HepG2 (cell line): ENCODE measurements around the gene PRM2. TPM values are rescaled to one million over a fixed set of nuclear protein-coding genes. Genes with fewer than 3 reads are reported as not detected.

Experiments used
- ATF7 ChIP-seq, 2 experiments: fragments of 450-650 bp in 1 of 2; sonication (generic) in 1 of 2; formaldehyde crosslinking in 1 of 2; IDR thresholded peaks; 2 replicates each; pipeline versions ENCODE4 v1.4.0 to v1.6.1; 2016 to 2020; ENCODE audit warnings: antibody characterized with exemption in 1 of 2, mild to moderate bottlenecking in 1 of 2, missing genetic modification reagents in 1 of 2
- ATF7-NPFF ChIP-seq: sonication (generic); formaldehyde crosslinking; IDR thresholded peaks from 2 replicates; pipeline ENCODE4 v1.8.1; 2023; ENCODE audit warnings: mild to moderate bottlenecking, low read depth, missing genetic modification reagents, moderate library complexity
- ELF3 ChIP-seq: IDR thresholded peaks from 2 replicates; pipeline ENCODE4 v1.6.1; 2016; ENCODE audit warnings: missing genetic modification reagents, missing compliant biosample characterization
- FOXO1 ChIP-seq: sonication (generic); formaldehyde crosslinking; IDR thresholded peaks from 2 replicates; pipeline ENCODE4 v1.4.0; 2020; ENCODE audit warnings: missing genetic modification reagents
- HBP1 ChIP-seq: IDR thresholded peaks from 2 replicates; pipeline ENCODE4 v1.6.1; 2016; ENCODE audit warnings: low read depth, control low read depth
- JUN ChIP-seq: sonication (generic); formaldehyde crosslinking; IDR thresholded peaks from 2 replicates; pipeline ENCODE4 v1.4.0; 2020; ENCODE audit warnings: mild to moderate bottlenecking, missing genetic modification reagents
- KMT2A ChIP-seq: sonication (generic); formaldehyde crosslinking; IDR thresholded peaks from 2 replicates; pipeline ENCODE4 v1.4.0; 2020; ENCODE audit warnings: missing genetic modification reagents
- MIXL1 ChIP-seq: IDR thresholded peaks from 2 replicates; pipeline ENCODE4 v1.6.1; 2016
- NFATC3 ChIP-seq: sonication (generic); formaldehyde crosslinking; IDR thresholded peaks from 2 replicates; pipeline ENCODE4 v1.5.1; 2020; ENCODE audit warnings: mild to moderate bottlenecking, missing genetic modification reagents
- PCBP2 ChIP-seq: fragments of 200-400 bp; formaldehyde crosslinking; optimal IDR thresholded peaks from 2 replicates; pipeline ENCODE3; 2018; ENCODE audit warnings: low read length, low read depth; ENCODE audit not compliant: poor library complexity, severe bottlenecking
- PHF8 ChIP-seq: sonication (generic); formaldehyde crosslinking; IDR thresholded peaks from 2 replicates; pipeline ENCODE4 v1.5.0; 2020; ENCODE audit warnings: missing genetic modification reagents
- RXRA ChIP-seq: sonication (generic); formaldehyde crosslinking; IDR thresholded peaks from 2 replicates; pipeline ENCODE4 v1.5.1; 2020; ENCODE audit warnings: missing genetic modification reagents
- RXRB ChIP-seq: IDR thresholded peaks from 2 replicates; pipeline ENCODE4 v1.6.1; 2016; ENCODE audit warnings: borderline replicate concordance, missing genetic modification reagents, missing compliant biosample characterization
- SMARCE1 ChIP-seq: fragments of 450-650 bp; IDR thresholded peaks from 2 replicates; pipeline ENCODE4 v1.6.1; 2017; ENCODE audit warnings: borderline replicate concordance
- SMC3 ChIP-seq: IDR thresholded peaks from 2 replicates; pipeline ENCODE4 v1.6.1; 2011; ENCODE audit warnings: low read length, improper control_type of control experiment
- TBX2 ChIP-seq: sonication (generic); formaldehyde crosslinking; IDR thresholded peaks from 2 replicates; pipeline ENCODE4 v1.5.0; 2020; ENCODE audit warnings: missing genetic modification reagents, mild to moderate bottlenecking, borderline replicate concordance
- ZBTB33 ChIP-seq: sonication (generic); formaldehyde crosslinking; IDR thresholded peaks from 2 replicates; pipeline ENCODE4 v1.4.0; 2020; ENCODE audit warnings: missing genetic modification reagents
- ZBTB38 ChIP-seq: sonication (generic); formaldehyde crosslinking; IDR thresholded peaks from 2 replicates; pipeline ENCODE4 v1.5.1; 2020; ENCODE audit warnings: mild to moderate bottlenecking, missing genetic modification reagents
- ZFP1 ChIP-seq: IDR thresholded peaks from 2 replicates; pipeline ENCODE4 v1.6.1; 2016
- ZFP36L1 ChIP-seq: sonication (generic); formaldehyde crosslinking; IDR thresholded peaks from 2 replicates; pipeline ENCODE4 v1.8.0; 2022; ENCODE audit warnings: mild to moderate bottlenecking, missing genetic modification reagents, moderate library complexity
- ZFP90 ChIP-seq: sonication (generic); formaldehyde crosslinking; IDR thresholded peaks from 2 replicates; pipeline ENCODE4 v1.8.0; 2022; ENCODE audit warnings: missing genetic modification reagents, mild to moderate bottlenecking, inconsistent platforms, borderline replicate concordance
- ZMYM3 ChIP-seq: sonication (generic); formaldehyde crosslinking; IDR thresholded peaks from 2 replicates; pipeline ENCODE4 v1.5.1; 2020; ENCODE audit warnings: mild to moderate bottlenecking, missing genetic modification reagents
- ZNF121 ChIP-seq: sonication (generic); formaldehyde crosslinking; IDR thresholded peaks from 2 replicates; pipeline ENCODE4 v1.5.0; 2020; ENCODE audit warnings: mild to moderate bottlenecking, missing genetic modification reagents
- ZNF501 ChIP-seq: sonication (generic); formaldehyde crosslinking; IDR thresholded peaks from 2 replicates; pipeline ENCODE4 v1.5.1; 2020; ENCODE audit warnings: mild to moderate bottlenecking, moderate library complexity, missing genetic modification reagents
- ZNF563 ChIP-seq: sonication (generic); formaldehyde crosslinking; IDR thresholded peaks from 2 replicates; pipeline ENCODE4 v1.8.0; 2022; ENCODE audit warnings: mild to moderate bottlenecking, moderate library complexity, missing genetic modification reagents
- ZNF570 ChIP-seq: sonication (generic); formaldehyde crosslinking; IDR thresholded peaks from 2 replicates; pipeline ENCODE4 v1.4.0; 2020; ENCODE audit warnings: mild to moderate bottlenecking, missing genetic modification reagents, borderline replicate concordance
- ZNF749 ChIP-seq: sonication (generic); formaldehyde crosslinking; IDR thresholded peaks from 2 replicates; pipeline ENCODE4 v1.8.0; 2022; ENCODE audit warnings: mild to moderate bottlenecking, missing genetic modification reagents, moderate library complexity, borderline replicate concordance
- ZSCAN9 ChIP-seq: IDR thresholded peaks from 2 replicates; pipeline ENCODE4 v1.6.1; 2016; ENCODE audit warnings: borderline replicate concordance
- polyA plus RNA-seq, 8 experiments: library from polyadenylated mRNA; depleted of rRNA in 3 of 8; stranded (reverse) in 7 of 8; unstranded in 1 of 8; fragments of >200 nt; fragmentation: Illumina TruSeq in 4 of 8; extraction: Trizol in 4 of 8; gene quantifications; 2 replicates each; pipeline versions ENCODE4 v1.2.1 to v1.2.3, GENCODE V29; 2011 to 2016; ENCODE audit warnings: low read depth in 4 of 8, missing spikeins in 1 of 8, mixed read lengths in 1 of 8; ENCODE audit not compliant: insufficient read depth in 1 of 8
- total RNA-seq, 5 experiments: library from RNA; depleted of rRNA; stranded (reverse); fragments of >200 nt; fragmentation: Illumina TruSeq; extraction: Trizol; gene quantifications; 2 replicates each; pipeline ENCODE4 v1.2.3, GENCODE V29; 2016; ENCODE audit warnings: low read depth in 1 of 5
- TF ChIP-seq, protein P1 (sequence below): IDR thresholded peaks from 2 replicates; pipeline ENCODE4 v1.6.1; 2016

The PRM2 gene
- total and polyA plus RNA-seq, 2 of the 13 experiments (the other 11 are each of a cell fraction or from before 2014, with no cell fraction given), result 0.54 TPM; not detected in 1

DNA sequence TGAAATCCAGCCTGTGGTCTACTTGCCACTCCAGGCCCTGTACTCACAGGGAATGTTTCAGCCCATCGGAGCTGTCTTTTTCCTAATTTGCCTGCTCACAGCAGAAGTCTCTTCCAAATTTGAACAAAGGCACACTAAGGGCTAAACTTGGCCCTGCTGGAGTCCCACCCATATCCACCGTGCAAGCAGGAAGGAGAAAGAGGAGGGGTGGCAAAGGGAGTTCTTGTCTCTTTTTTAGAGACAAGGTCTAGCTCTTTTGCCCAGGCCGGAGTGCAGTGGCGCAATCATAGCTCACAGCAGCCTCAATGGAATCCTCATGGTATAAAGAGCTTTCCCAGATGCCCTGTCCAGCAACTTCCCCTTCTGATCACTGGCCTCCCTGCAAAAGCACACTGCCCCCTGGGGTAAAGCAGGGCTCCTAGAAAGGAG is 7.6 kb upstream of the PRM2 start (continued):
- no peak for TF ChIP-seq ZNF570 (CRISPR knock-in tag)
- peak; percentile 61; the same call in 1 of the 2 replicates for TF ChIP-seq ZBTB33 (CRISPR knock-in tag)
- no peak for TF ChIP-seq ZSCAN9 (CRISPR knock-in tag)
- peak; percentile 57; the same call in 1 of the 2 replicates for TF ChIP-seq KMT2A (CRISPR knock-in tag)
- peak; percentile 29; the same call in 1 of the 2 replicates for TF ChIP-seq FOXO1
- TF ChIP-seq HBP1 (CRISPR knock-in tag), result 0 out of 2 replicates have a peak, but pooled peaks have one; percentile 17
- 0 out of 2 replicates have a peak, but pooled peaks have one; percentile 32 for TF ChIP-seq JUN (CRISPR knock-in tag)
- peak; percentile 63 for TF ChIP-seq ZBTB38 (CRISPR knock-in tag)
- TF ChIP-seq ELF3 (CRISPR knock-in tag), result 0 out of 2 replicates have a peak, but pooled peaks have one; percentile 31
- peak; percentile 78 for TF ChIP-seq ZNF501 (CRISPR knock-in tag)
- TF ChIP-seq ZNF749 (CRISPR knock-in tag), result peak; percentile 46; the same call in 1 of the 2 replicates
- TF ChIP-seq RXRA (CRISPR knock-in tag), result 0 out of 2 replicates have a peak, but pooled peaks have one; percentile 15
- TF ChIP-seq ZNF563 (CRISPR knock-in tag), result peak; percentile 84
- no peak for TF ChIP-seq SMARCE1
- peak; percentile 25 for TF ChIP-seq SMC3
- TF ChIP-seq, protein P1, sequence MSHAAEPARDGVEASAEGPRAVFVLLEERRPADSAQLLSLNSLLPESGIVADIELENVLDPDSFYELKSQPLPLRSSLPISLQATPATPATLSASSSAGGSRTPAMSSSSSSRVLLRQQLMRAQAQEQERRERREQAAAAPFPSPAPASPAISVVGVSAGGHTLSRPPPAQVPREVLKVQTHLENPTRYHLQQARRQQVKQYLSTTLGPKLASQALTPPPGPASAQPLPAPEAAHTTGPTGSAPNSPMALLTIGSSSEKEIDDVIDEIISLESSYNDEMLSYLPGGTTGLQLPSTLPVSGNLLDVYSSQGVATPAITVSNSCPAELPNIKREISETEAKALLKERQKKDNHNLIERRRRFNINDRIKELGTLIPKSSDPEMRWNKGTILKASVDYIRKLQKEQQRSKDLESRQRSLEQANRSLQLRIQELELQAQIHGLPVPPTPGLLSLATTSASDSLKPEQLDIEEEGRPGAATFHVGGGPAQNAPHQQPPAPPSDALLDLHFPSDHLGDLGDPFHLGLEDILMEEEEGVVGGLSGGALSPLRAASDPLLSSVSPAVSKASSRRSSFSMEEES (CRISPR knock-in tag), result no peak
- no peak for TF ChIP-seq ATF7-NPFF (CRISPR knock-in tag)
- peak; percentile 67 for TF ChIP-seq MIXL1 (CRISPR knock-in tag)
- TF ChIP-seq ZNF121, result peak; percentile 94
- no peak for TF ChIP-seq PCBP2
- TF ChIP-seq TBX2 (CRISPR knock-in tag), result no peak
- TF ChIP-seq ZFP1 (CRISPR knock-in tag), result 0 out of 2 replicates have a peak, but pooled peaks have one; percentile 35
- TF ChIP-seq ZFP36L1 (CRISPR knock-in tag), result peak; percentile 65; the same call in 1 of the 2 replicates
- 0 out of 2 replicates have a peak, but pooled peaks have one; percentile 27 for TF ChIP-seq NFATC3
- peak; percentile 74 for TF ChIP-seq ZMYM3
- peak; percentile 51 for TF ChIP-seq RXRB (CRISPR knock-in tag)
- no peak for TF ChIP-seq ATF7 (IDR thresholded peaks at IDR 0.05)
- no peak for TF ChIP-seq ATF7 (CRISPR knock-in tag; IDR thresholded peaks at IDR 0.05)
- peak; percentile 38; the same call in 1 of the 2 replicates for TF ChIP-seq PHF8 (CRISPR knock-in tag)
- peak; percentile 100 for TF ChIP-seq ZFP90 (CRISPR knock-in tag)
